Activated CD8-positive, alpha-beta T cell treated with anti-CD3 and anti-CD28 coated beads for 36 hours (primary cell): ENCODE measurements around the gene CYLD. TPM values are rescaled to one million over a fixed set of nuclear protein-coding genes. Genes with fewer than 3 reads are reported as not detected.

Source experiments
- ATAC-seq: fragments of 200-7000 bp; cut with Tn5 transposase; one replicate; pipeline ENCODE4 v1.10.0; 2021; ENCODE audit warnings: mild to moderate bottlenecking, moderate library complexity
- CTCF ChIA-PET: fragments of 350-600 bp; sonication (Branson Sonifier 250); formaldehyde crosslinking; loops from one replicate; lab custom pipeline; 2021; ENCODE audit warnings: antibody characterized with exemption; lab: Charles Lee
- POLR2A ChIA-PET: fragments of 350-600 bp; sonication (Branson Sonifier 250); formaldehyde crosslinking; loops from one replicate; lab custom pipeline; 2021; ENCODE audit warnings: antibody characterized with exemption; lab: Charles Lee
- DNase-seq: peaks from one replicate; pipeline ENCODE4 v3.0.0-alpha.2; 2020
- H3K27ac Mint-ChIP-seq: one replicate; pipeline ENCODE4 v1.8.0; 2021; ENCODE audit warnings: mild to moderate bottlenecking, mixed read lengths
- H3K27me3 Mint-ChIP-seq: one replicate; pipeline ENCODE4 v1.8.0; 2021; ENCODE audit warnings: mixed read lengths
- H3K36me3 Mint-ChIP-seq: one replicate; pipeline ENCODE4 v1.8.0; 2021; ENCODE audit warnings: low read depth, mixed read lengths
- H3K4me1 Mint-ChIP-seq: one replicate; pipeline ENCODE4 v1.8.0; 2021; ENCODE audit warnings: low read depth, mixed read lengths
- H3K4me3 Mint-ChIP-seq: one replicate; pipeline ENCODE4 v1.8.0; 2021; ENCODE audit warnings: mild to moderate bottlenecking, moderate library complexity, mixed read lengths
- H3K9me3 Mint-ChIP-seq: one replicate; pipeline ENCODE4 v1.8.0; 2021; ENCODE audit warnings: mixed read lengths
- intact Hi-C: fragments of 100-400 bp; cut with micrococcal nuclease; formaldehyde crosslinking; loops from one replicate; pipeline ENCODE4 v1.10.0; 2022
- total RNA-seq, 2 experiments: library from RNA; stranded (reverse); gene quantifications; one replicate each; pipeline ENCODE4 v1.2.3, GENCODE V29; 2021
- TF ChIP-seq, protein P1 (sequence below): fragments of 200-600 bp; IDR thresholded peaks from one replicate; pipeline ENCODE4 v1.8.0; 2022; ENCODE audit warnings: antibody characterized with exemption, mild to moderate bottlenecking

The CYLD gene
- total RNA-seq, 2 experiments from 2014 or later, result 86.4 to 94.4 TPM

DNA sequence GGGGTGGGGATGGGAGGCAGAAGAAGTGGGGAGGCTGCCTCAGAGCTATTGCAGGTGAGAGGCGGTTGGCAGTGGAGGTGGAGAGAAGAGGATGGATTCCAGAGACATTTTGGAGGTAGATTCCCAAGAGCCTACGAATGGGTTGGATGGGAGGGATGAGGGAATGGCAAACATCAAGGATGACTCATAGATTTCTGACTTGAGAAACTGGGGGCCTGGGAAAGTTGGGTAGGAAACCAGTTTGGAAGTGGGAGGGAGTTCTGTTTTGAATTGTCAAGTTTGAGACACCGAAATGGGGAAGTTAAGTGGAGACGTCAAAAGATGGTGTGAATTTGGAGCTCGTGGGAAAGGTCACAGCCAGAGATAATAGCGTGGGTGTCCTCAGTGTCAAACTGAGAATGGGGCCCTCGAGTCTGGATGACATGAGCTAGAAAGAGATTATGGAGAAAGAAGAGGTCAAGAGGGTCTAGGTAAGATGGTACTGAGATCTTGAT, 6.2 kb upstream of the CYLD start:
- DNase-seq (peak; percentile 51), ATAC-seq (peak; percentile 43)
- Mint-ChIP-seq H3K9me3 (no peaks in the 10 kb centered on the region), H3K36me3 (no peaks in the 10 kb centered on the region), H3K27me3 (no peaks in the 10 kb centered on the region), H3K27ac (no peak overlapping the region), H3K4me3 (no peak overlapping the region), H3K4me1 (peaks cover 29% of the 10 kb centered on the region)
- ChIA-PET POLR2A (interaction anchor here (0.6 to 1.6 kb wide), 5 partner anchors 10 to 54 kb away, joined by 3 to 4 read pairs (median 3); partner anchors contain the start of gene SNX20), CTCF (interaction anchor here (0.7 to 2.3 kb wide), 10 partner anchors 11 to 211 kb away, joined by 3 to 14 read pairs (median 4); no protein-coding TSS in a partner anchor)
- TF ChIP-seq, protein P1, sequence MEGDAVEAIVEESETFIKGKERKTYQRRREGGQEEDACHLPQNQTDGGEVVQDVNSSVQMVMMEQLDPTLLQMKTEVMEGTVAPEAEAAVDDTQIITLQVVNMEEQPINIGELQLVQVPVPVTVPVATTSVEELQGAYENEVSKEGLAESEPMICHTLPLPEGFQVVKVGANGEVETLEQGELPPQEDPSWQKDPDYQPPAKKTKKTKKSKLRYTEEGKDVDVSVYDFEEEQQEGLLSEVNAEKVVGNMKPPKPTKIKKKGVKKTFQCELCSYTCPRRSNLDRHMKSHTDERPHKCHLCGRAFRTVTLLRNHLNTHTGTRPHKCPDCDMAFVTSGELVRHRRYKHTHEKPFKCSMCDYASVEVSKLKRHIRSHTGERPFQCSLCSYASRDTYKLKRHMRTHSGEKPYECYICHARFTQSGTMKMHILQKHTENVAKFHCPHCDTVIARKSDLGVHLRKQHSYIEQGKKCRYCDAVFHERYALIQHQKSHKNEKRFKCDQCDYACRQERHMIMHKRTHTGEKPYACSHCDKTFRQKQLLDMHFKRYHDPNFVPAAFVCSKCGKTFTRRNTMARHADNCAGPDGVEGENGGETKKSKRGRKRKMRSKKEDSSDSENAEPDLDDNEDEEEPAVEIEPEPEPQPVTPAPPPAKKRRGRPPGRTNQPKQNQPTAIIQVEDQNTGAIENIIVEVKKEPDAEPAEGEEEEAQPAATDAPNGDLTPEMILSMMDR, result no peak
- intact Hi-C loops, result no loop called here

DNA sequence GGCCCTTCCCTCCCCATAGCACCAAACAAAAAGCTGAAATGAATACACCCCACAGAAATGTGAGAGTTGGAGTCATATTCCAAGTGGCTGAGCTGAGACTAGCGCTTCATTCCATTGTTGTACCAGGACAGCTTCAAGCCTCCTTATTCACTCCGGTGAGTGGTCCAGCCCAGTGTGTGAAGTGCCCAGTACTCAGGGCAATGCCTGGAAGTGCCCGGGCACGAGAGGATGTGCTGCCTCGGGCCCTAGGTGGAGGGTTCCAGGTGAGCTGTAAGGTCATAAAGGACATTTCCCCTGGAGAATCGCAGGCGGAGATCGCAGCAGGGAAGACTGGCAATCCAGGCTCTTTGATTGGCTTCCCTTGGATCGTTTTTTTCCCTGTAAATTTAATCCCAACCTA, 5.4 kb upstream of the CYLD start:
- no peaks in the 10 kb centered on the region for H3K36me3 Mint-ChIP-seq
- POLR2A ChIA-PET, result interaction anchor here (0.6 to 1.6 kb wide), 7 partner anchors 27 to 59 kb away, joined by 3 to 4 read pairs (median 3); partner anchors contain the start of gene SNX20
- no peak overlapping the region for H3K4me3 Mint-ChIP-seq
- H3K27me3 Mint-ChIP-seq, result no peaks in the 10 kb centered on the region
- no peak for DNase-seq
- no peaks in the 10 kb centered on the region for H3K9me3 Mint-ChIP-seq
- no peak for ATAC-seq
- intact Hi-C loops, result no loop called here
- TF ChIP-seq, protein P1, result no peak
- H3K4me1 Mint-ChIP-seq, result peaks cover 28% of the 10 kb centered on the region
- CTCF ChIA-PET, result interaction anchor here (1.1 to 2.3 kb wide), 7 partner anchors 10 to 71 kb away, joined by 3 to 14 read pairs (median 4); no protein-coding TSS in a partner anchor
- H3K27ac Mint-ChIP-seq, result no peak overlapping the region

DNA sequence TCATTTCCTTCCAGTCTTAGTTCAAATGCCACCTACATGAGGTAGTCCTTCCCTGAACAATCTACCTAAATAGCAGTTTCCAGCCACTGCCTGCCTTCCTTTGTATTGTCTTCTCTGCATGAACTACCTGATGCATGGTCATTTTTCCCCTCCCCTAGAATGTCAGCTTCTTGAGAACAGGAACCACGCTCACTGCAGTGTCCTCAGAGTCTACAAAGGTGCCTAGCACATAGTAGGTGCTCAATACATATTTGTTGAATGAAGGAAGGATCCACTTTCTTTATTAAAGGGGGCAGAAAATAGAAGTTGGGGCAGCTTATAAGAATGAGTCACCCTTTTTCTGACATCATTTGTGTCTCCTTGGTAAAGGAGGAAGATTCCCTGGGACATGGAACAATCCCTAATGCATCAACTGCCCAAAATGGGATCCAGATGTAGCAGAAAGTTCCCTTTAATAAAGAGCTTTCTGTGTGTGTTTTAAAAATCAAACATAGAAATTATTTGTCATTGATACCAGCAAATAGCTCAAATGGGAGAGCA, 4.4 kb upstream of the CYLD start:
- Mint-ChIP-seq H3K4me3 (no peak overlapping the region), H3K27ac (no peak overlapping the region), H3K4me1 (peaks cover 27% of the 10 kb centered on the region), H3K27me3 (no peaks in the 10 kb centered on the region), H3K36me3 (no peaks in the 10 kb centered on the region), H3K9me3 (no peaks in the 10 kb centered on the region)
- ATAC-seq (no peak), DNase-seq (no peak)
- ChIA-PET POLR2A (interaction anchor here (0.8 to 1.4 kb wide), 3 partner anchors 40 to 61 kb away, joined by 3 to 4 read pairs (median 3); no protein-coding TSS in a partner anchor), CTCF (interaction anchor here (0.7 to 2.3 kb wide), 3 partner anchors 9 to 66 kb away, joined by 3 to 8 read pairs (median 6); no protein-coding TSS in a partner anchor)
- intact Hi-C loops, result no loop called here
- TF ChIP-seq, protein P1, result no peak

DNA sequence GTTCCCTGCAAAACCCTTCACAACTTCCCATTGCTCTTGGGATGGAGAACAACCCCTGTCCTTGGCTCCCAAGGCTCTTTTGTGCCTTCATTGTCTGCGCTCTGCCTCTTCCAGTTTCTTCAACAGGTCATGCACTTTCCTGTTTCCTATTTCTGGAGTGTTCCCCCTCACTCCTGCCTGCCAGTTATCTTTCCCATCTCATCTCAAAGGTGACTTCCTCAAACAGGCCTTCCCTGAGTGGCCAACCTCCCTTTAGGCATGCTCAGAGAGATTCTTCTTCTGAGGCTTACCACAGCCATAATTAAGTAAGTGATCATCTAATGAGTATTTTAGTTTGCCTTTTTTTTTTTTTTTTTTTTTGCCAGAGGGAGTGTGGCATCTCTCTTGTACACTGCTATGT, 2.9 kb upstream of the CYLD start:
- peaks cover 3% of the 10 kb centered on the region for H3K36me3 Mint-ChIP-seq
- no peaks in the 10 kb centered on the region for H3K27me3 Mint-ChIP-seq
- ChIA-PET POLR2A (no interaction called here), CTCF (interaction anchor here (1.7 to 2.3 kb wide), 2 partner anchors 8 to 67 kb away, joined by 6 to 8 read pairs; no protein-coding TSS in a partner anchor)
- TF ChIP-seq, protein P1, result no peak
- no peak overlapping the region for H3K4me3 Mint-ChIP-seq
- no peak overlapping the region for H3K27ac Mint-ChIP-seq
- intact Hi-C loops, result no loop called here
- DNase-seq (no peak), ATAC-seq (no peak)
- no peaks in the 10 kb centered on the region for H3K9me3 Mint-ChIP-seq
- peaks cover 30% of the 10 kb centered on the region for H3K4me1 Mint-ChIP-seq

DNA sequence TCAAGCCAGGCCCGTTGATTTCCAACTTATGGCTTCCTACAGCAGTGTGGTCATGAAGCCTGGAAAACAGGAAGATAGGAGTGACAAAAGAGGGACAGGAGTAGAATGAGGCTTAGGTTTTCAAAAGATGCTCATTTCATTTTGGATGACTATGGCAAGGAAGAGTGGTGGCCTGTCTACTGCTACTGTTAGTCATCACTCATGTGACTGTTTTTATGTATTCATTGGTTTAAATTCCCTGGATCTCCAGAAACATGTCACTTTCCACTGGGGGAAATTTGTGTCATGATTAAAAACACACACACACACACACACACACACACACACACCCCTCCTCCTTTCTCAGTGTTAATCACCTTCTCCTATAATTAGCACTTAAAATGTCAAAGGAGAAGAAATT, 1.1 kb upstream of the CYLD start:
- H3K36me3 Mint-ChIP-seq, result peaks cover 19% of the 10 kb centered on the region
- intact Hi-C loops, result loop anchor here (5.0 to 10.0 kb wide), 4 partner anchors 43 to 716 kb away; partner anchors contain the start of genes BRD7 and CNEP1R1
- H3K9me3 Mint-ChIP-seq, result no peaks in the 10 kb centered on the region
- ChIA-PET CTCF (interaction anchor here (0.8 to 2.4 kb wide), 5 partner anchors 16 to 386 kb away, joined by 3 to 18 read pairs (median 3); no protein-coding TSS in a partner anchor), POLR2A (interaction anchor here (0.9 to 1.3 kb wide), 2 partner anchors 18 to 43 kb away, joined by 3 to 4 read pairs; no protein-coding TSS in a partner anchor)
- peak overlapping the region; percentile 94 for H3K27ac Mint-ChIP-seq
- peaks cover 39% of the 10 kb centered on the region for H3K4me1 Mint-ChIP-seq
- TF ChIP-seq, protein P1, result no peak
- no peak for ATAC-seq
- peak overlapping the region; percentile 82 for H3K4me3 Mint-ChIP-seq
- no peak for DNase-seq
- H3K27me3 Mint-ChIP-seq, result no peaks in the 10 kb centered on the region
